Stimulated activated CD8-positive, alpha-beta memory T cell treated with anti-CD3 and anti-CD28 coated beads, Interleukin-4, amount 100 ng/mL, for 4 hours (primary cell): ENCODE results near the gene NSUN7.

ENCODE experiments used
- DNase-seq, 2 donors: peaks; one replicate each; pipeline ENCODE4 v3.0.0-alpha.2; 2020; ENCODE audit warnings: low read depth in 2 of 2, low spot score in 1 of 2

Gene NSUN7

DNA sequence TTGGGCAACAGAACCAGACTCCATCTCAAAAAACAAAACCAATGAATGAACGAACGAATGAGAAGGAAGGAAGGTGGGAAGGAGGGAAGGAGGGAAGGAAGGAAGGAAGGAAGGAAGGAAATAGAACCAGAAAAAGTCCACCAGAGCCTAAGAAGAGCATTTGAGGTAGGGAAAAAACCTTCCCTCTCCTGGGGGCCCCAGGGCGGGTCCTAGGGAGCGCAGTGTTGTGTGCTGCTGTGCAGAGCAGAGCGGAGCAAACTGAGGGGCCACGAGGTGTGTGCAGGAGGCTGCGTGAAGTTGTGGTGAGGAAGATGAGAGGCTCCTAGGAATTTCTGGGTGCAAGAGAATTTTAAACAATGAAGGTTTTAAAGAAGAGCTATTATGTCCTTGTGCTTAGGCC is 16.0 kb upstream of the NSUN7 start:
- no peak for DNase-seq

- DNase-seq, result no peak
These were observed 15.3 kb upstream of the NSUN7 start for GRCh38 chr4:40734497-40734896.

- DNase-seq, result no peak
These were observed 12.8 kb upstream of the NSUN7 start for GRCh38 chr4:40736910-40737309.

DNA sequence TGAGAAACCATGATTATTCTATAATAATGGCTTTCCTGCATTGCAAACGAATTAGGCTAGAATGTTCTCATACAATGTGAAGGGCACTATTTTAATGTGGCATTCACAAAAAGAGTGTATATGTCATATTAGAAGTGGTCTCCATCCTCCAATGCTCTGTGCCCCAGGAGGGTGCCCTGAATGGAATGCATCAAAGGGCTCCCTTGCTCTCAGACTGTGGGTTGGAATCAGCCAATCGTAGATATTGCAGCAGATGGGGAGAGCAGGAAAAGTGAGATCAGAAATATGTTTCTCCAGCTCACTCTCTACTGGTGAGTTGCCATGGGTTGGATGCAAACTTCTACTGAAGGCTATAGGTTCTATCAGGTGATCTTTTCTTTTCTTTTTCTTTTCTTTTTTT is 11.9 kb upstream of the NSUN7 start:
- DNase-seq, result no peak

GRCh38 chr4:40739347-40739746 is 10.4 kb upstream of the NSUN7 start:
- no peak for DNase-seq

- DNase-seq, result no peak
These were observed 5.5 kb upstream of the NSUN7 start for GRCh38 chr4:40744218-40744617.

DNA sequence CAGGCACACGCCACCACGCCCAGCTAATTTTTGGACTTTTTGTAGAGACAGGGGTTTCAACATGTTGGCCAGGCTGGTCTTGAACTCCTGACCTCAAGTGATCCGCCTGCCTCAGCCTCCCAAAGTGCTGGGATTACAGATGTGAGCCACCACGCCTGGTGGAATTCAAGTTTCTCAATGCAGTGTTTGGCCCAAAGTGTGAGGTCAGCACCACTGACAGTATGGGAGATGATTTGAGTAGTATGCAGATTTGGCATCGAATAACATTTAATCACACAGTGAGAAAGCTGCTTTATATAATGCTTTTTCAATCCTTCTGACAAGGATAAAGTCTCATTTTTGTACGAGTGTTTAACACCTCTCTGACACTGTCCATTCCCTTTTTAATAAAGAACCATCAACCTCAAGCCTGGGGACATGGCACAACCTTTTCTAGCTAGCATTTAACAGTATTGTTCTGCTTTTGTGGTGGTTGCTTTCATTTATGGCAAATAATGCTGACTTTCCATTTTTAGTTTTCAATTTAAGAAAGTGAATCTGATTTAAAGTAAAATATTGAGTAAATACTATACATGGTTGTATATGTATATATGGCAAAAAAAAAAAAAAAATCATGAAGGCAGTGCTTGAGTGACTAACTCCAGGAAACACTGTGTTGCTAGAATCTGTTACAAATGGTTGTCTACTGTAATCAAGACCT is 4.3 kb upstream of the NSUN7 start:
- DNase-seq, result no peak

GRCh38 chr4:40747207-40747835 is 2.4 kb upstream of the NSUN7 start:
- DNase-seq, result no peak

GRCh38 chr4:40750461-40751258 is 905 bp downstream of the NSUN7 start:
- no peak for DNase-seq

DNA sequence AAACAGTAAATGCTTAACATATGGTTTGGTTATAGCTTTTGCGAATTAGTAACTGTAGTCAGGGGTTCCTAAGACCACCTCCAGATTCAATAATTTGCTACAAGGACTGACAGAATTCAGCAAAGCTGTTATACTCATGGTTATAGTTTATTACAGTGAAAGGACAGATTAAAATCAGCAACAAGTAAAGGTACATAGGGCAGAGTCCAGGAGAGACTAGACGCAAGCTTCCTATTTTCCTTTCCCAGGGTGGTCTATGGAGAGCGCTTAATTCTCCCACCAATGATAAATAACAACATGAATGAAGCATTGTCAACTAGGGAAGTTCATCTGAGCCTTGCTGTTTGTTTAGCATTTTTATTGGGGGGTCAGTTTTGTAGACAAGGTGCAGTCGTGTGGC is 5.9 kb downstream of the NSUN7 start:
- DNase-seq, result no peak

DNA sequence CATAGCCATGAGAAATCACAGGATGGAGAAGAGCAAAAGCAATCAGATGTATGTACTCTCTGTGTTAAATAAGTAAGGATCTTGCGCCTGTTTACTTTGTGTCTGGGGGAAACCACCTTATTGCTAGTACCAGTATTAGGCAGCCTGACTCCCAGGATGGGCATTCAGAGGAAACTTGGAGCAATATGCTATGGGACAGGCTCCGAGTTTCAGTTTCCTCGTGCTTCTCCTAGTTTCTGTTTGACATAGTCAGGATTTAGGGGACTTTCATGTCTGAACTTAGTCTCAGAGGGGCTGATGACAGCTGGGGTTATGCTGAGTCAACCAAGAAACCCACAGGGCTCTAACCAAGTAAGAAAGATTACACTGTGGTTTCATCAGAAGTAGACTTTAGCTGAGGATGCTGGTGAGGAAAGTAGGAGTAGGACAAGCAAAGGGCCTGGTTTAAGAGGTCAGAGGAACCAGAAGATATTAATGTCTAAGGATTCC is 13.5 kb downstream of the NSUN7 start:
- DNase-seq, result no peak

DNA sequence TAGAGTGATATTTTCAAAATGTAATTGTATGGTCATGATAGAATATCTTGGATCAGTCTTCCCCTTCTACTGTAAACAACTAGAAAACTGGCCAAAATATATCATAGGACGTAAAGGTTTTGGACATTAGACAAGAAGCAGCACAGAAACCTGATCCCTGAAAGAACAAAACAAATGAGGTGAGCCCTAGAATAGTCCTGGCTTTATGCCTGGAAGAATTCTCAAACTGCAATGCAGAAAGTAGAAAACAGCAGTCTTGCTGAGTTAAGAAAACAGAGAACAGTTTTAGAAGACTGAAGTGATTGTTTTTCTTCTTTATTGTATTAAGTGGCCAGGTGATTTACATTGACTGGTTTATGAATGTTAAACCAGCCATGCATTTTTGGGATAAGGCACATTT is 19.5 kb downstream of the NSUN7 start:
- no peak for DNase-seq

DNA sequence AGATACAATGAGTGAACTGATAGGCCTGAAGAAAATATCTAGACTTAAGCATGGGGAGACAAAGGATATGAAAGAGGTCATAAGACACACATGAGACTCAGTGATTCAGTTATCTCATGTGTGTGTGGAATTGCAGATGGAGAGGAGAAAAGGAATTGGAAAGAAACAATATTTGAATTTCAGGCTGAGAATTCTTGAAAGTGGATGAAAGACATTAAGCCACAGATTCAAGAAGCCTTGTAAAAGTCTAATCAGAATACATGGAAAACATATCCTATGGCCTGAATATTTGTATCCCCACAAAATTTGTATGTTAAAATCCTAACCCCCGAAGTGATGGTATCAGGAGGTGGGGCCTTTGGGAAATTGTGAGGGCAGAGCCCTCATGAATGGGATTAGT is 28.3 kb downstream of the NSUN7 start:
- no peak for DNase-seq

DNA sequence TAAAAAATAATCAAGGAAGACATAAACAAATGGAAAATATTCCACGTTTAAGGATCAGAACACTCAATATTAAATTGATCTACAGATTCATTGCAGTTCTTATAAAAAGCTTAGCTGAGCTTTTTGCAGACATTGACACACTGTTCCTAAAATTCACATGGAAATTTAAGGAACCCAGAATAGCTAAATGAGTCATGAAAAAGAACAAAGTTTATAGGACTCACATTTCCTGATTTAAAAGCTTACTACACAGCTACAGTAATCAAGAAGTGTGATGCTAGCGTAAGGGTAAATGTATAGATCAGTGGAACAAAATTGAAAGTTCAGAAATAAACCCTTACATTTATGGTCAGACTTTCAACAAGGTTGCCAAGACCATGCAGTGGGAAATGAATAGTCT is 33.1 kb downstream of the NSUN7 start:
- DNase-seq, result no peak

DNA sequence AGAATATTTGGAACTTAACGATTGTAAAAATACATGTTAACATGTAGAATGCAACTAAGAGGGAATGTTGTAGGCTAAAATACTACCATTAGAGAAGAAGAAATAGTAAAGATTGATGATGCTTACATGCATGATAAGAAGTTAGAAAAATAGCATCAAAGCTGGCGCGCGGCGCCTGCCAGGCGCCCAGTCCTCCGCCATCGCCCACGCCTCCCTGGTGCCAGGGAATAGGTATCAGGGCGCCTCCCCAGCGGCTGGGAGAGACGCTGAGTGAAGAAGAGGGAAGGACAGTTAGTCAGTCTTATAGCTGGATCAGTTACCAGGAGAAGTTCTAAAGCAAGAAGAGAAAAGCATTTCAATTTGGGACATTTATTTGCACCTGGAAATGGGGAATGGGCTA is 36.0 kb downstream of the NSUN7 start:
- DNase-seq, result no peak

DNA sequence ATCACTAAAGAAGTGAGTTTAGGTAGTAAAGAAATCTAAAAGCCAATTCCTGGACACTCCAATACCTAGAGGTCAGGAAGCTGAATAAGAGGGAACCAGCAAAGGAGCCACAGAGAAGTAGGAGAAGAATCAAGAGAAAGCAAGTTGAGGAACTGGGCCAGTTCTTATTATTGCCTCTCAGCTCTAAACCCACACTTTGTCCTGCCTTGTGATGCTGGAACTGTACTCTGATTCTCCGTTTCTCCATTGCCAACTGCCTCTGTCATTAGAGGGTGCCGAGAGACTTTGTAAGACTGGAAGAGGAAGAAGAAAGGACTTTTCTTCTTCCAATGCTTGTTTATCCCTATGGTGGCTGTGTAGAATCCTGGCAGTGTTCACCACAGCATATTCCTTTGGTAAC is 38.6 kb downstream of the NSUN7 start:
- DNase-seq, result no peak

- no peak for DNase-seq
These were observed 39.3 kb downstream of the NSUN7 start for GRCh38 chr4:40789031-40789430.

- no peak for DNase-seq
These were observed 40.0 kb downstream of the NSUN7 start for GRCh38 chr4:40789771-40790170.

GRCh38 chr4:40800064-40800463 is 50.3 kb downstream of the NSUN7 start:
- DNase-seq, result no peak

GRCh38 chr4:40804598-40804997 is 54.8 kb downstream of the NSUN7 start:
- DNase-seq, result no peak

DNA sequence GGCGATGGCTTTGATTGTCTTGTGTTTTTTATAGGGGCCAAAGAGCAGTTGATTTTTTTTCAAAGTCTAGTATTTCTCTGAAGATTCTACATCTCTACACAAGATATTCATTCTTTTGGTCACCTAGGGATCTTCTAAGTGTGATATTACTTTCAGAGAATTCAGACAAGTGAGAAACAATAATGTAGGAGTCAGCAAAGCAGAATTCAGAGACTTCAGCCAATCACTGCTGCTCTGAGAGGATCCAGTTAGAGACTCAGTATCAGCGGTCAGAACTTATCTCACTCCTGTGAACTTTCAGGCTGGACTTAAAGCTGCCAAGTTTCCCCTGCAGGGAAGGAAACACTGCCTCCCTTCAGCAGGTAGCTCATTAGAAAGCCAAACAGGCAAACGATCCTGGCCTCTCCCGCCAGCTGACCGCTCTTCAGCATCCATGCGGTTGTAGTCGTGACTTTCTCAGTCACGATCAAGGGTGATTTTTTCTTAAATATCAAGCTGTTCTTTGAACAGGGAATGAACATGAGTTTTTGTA is 59.2 kb downstream of the NSUN7 start:
- DNase-seq, result no peak

- DNase-seq, result no peak
These were observed 62.2 kb downstream of the NSUN7 start for GRCh38 chr4:40811956-40812355.
